HEK293 (cell line): ENCODE measurements around the gene LAPTM4A.

ENCODE experiments used
- CTCF ChIA-PET: fragments of 350-600 bp; formaldehyde crosslinking; extraction: SDS; loops from one replicate; lab custom pipeline; 2021; ENCODE audit warnings: antibody characterized with exemption; lab: Yijun Ruan, JAX
- POLR2A ChIA-PET: fragments of 300-600 bp; formaldehyde crosslinking; extraction: SDS; loops from one replicate; lab custom pipeline; 2020; ENCODE audit warnings: antibody characterized with exemption, inconsistent platforms; lab: Yijun Ruan, JAX
- H3K27ac ChIP-seq: fragments of 200-500 bp; sonication (Bioruptor generic); 2 replicates; pipeline ENCODE4 v1.5.1; 2014; ENCODE audit warnings: low read depth, low read length, control low read depth, inconsistent platforms; ENCODE audit errors: extremely low read depth
- H3K36me3 ChIP-seq, 2 experiments: fragments of 200-500 bp in 1 of 2; sonication (Bioruptor generic) in 1 of 2; 1 replicate in 1 of 2; 2 replicates in 1 of 2; pipeline ENCODE4 v1.5.1; 2014 to 2017; ENCODE audit warnings: inconsistent platforms in 2 of 2, low read length in 2 of 2; ENCODE audit not compliant: control insufficient read depth in 2 of 2, insufficient read depth in 1 of 2
- H3K4me1 ChIP-seq: fragments of 200-500 bp; sonication (Bioruptor generic); 2 replicates; pipeline ENCODE4 v1.5.1; 2014; ENCODE audit warnings: mild to moderate bottlenecking, low read length, inconsistent platforms; ENCODE audit not compliant: control insufficient read depth, insufficient read depth
- H3K4me3 ChIP-seq: 2 replicates; pipeline ENCODE4 v1.5.1; 2011; ENCODE audit warnings: low read depth, mild to moderate bottlenecking, control low read depth, low read length, moderate library complexity
- H3K9me3 ChIP-seq: fragments of 200-500 bp; sonication (Bioruptor generic); 2 replicates; pipeline ENCODE4 v1.5.1; 2014; ENCODE audit warnings: low read depth, low read length, inconsistent platforms; ENCODE audit not compliant: control insufficient read depth, insufficient read depth
- HOXC10 ChIP-seq: sonication (generic); formaldehyde crosslinking; IDR thresholded peaks from 2 replicates; pipeline ENCODE4 v1.8.1; 2023; ENCODE audit warnings: mild to moderate bottlenecking, missing genetic modification reagents
- TCF7L2 ChIP-seq: IDR thresholded peaks from 2 replicates; pipeline ENCODE4 v1.6.1; 2011; ENCODE audit warnings: low read depth, mild to moderate bottlenecking, inconsistent platforms, low read length, moderate library complexity, borderline replicate concordance
- YY1 ChIP-seq: fragments of 450-650 bp; formaldehyde crosslinking; IDR thresholded peaks from 2 replicates; pipeline ENCODE4 v1.5.1; 2018; ENCODE audit warnings: missing biosample characterization, missing genetic modification characterization
- ZFHX2 ChIP-seq: fragments of 450-650 bp; formaldehyde crosslinking; conservative IDR thresholded peaks from 2 replicates; pipeline ENCODE4 v1.5.1; 2016; ENCODE audit warnings: missing biosample characterization, missing genetic modification characterization
- ZNF223 ChIP-seq: fragments of 450-650 bp; formaldehyde crosslinking; IDR thresholded peaks from 2 replicates; pipeline ENCODE4 v1.5.1; 2016; ENCODE audit warnings: missing biosample characterization, missing genetic modification characterization
- ZNF600 ChIP-seq: fragments of 450-650 bp; formaldehyde crosslinking; IDR thresholded peaks from 2 replicates; pipeline ENCODE4 v1.5.1; 2016; ENCODE audit warnings: missing biosample characterization, missing genetic modification characterization
- ZNF621 ChIP-seq: fragments of 450-650 bp; formaldehyde crosslinking; IDR thresholded peaks from 2 replicates; pipeline ENCODE4 v1.5.1; 2017; ENCODE audit warnings: missing biosample characterization, missing genetic modification characterization
- TF ChIP-seq, protein P1 (sequence below): fragments of 450-650 bp; formaldehyde crosslinking; IDR thresholded peaks from 2 replicates; pipeline ENCODE4 v1.5.1; 2016; ENCODE audit warnings: missing biosample characterization, missing genetic modification characterization, borderline replicate concordance
- TF ChIP-seq, protein P2 (sequence below): fragments of 450-650 bp; formaldehyde crosslinking; IDR thresholded peaks from 2 replicates; pipeline ENCODE4 v1.5.1; 2016; ENCODE audit warnings: missing biosample characterization, missing genetic modification characterization
- TF ChIP-seq, protein P3 (sequence below): fragments of 450-650 bp; formaldehyde crosslinking; IDR thresholded peaks from 2 replicates; pipeline ENCODE4 v1.5.1; 2016; ENCODE audit warnings: missing biosample characterization, missing genetic modification characterization
- TF ChIP-seq, protein P4 (sequence below): fragments of 450-650 bp; formaldehyde crosslinking; IDR thresholded peaks from 2 replicates; pipeline ENCODE4; 2016; ENCODE audit warnings: missing biosample characterization, missing genetic modification characterization
- TF ChIP-seq, protein P5 (sequence below): fragments of 450-650 bp; formaldehyde crosslinking; IDR thresholded peaks from 2 replicates; pipeline ENCODE4 v1.5.1; 2016; ENCODE audit warnings: missing biosample characterization, missing genetic modification characterization

The LAPTM4A gene

DNA sequence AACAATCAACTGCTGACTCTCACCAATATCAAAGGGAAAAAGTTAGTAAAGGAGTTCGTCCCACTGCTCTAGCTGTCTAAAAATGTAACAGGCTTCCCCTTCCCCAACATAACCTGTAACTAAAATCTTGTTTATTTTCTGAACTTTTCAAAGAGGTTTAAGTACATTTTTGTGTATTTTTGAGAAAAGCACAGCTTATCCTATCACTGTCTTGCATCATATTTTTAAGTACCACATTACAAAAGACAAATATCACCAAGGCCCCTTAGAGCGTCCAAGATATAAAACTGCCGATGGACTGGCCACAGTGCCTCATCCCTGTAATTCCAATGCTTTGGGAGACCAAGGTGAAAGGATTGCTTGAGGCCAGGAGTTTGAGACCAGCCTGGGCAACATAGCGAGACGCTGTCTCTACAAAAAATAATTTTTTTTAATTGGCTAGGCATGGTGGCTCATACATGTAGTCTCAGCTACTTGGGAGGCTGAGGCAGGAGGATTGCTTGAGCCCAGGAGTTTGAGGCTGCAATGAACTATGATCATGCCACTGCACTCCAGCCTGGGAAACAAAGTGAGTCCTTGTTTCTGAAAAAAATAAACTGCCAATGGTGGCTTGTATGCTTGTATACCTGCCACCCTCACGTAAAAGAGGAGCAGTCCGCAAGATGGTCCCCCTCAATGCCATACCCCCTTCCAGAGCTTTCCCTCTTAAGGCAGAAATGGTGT, 21.2 kb upstream of the LAPTM4A start (continued):
- TF ChIP-seq, protein P1, sequence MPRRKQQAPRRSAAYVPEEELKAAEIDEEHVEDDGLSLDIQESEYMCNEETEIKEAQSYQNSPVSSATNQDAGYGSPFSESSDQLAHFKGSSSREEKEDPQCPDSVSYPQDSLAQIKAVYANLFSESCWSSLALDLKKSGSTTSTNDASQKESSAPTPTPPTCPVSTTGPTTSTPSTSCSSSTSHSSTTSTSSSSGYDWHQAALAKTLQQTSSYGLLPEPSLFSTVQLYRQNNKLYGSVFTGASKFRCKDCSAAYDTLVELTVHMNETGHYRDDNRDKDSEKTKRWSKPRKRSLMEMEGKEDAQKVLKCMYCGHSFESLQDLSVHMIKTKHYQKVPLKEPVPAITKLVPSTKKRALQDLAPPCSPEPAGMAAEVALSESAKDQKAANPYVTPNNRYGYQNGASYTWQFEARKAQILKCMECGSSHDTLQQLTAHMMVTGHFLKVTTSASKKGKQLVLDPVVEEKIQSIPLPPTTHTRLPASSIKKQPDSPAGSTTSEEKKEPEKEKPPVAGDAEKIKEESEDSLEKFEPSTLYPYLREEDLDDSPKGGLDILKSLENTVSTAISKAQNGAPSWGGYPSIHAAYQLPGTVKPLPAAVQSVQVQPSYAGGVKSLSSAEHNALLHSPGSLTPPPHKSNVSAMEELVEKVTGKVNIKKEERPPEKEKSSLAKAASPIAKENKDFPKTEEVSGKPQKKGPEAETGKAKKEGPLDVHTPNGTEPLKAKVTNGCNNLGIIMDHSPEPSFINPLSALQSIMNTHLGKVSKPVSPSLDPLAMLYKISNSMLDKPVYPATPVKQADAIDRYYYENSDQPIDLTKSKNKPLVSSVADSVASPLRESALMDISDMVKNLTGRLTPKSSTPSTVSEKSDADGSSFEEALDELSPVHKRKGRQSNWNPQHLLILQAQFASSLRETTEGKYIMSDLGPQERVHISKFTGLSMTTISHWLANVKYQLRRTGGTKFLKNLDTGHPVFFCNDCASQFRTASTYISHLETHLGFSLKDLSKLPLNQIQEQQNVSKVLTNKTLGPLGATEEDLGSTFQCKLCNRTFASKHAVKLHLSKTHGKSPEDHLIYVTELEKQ (tag by site-specific recombination): no peak
- no peak for TF ChIP-seq ZNF600 (tag by site-specific recombination)
- TF ChIP-seq HOXC10: no peak
- no peak for TF ChIP-seq ZNF621 (tag by site-specific recombination)
- no peak for TF ChIP-seq ZNF223 (tag by site-specific recombination)
- TF ChIP-seq TCF7L2: no peak
- TF ChIP-seq, protein P2, sequence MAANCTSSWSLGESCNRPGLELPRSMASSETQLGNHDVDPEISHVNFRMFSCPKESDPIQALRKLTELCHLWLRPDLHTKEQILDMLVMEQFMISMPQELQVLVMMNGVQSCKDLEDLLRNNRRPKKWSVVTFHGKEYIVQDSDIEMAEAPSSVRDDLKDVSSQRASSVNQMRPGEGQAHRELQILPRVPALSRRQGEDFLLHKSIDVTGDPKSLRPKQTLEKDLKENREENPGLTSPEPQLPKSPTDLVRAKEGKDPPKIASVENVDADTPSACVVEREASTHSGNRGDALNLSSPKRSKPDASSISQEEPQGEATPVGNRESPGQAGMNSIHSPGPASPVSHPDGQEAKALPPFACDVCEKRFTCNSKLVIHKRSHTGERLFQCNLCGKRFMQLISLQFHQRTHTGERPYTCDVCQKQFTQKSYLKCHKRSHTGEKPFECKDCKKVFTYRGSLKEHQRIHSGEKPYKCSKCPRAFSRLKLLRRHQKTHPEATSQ (tag by site-specific recombination): no peak
- TF ChIP-seq, protein P3, sequence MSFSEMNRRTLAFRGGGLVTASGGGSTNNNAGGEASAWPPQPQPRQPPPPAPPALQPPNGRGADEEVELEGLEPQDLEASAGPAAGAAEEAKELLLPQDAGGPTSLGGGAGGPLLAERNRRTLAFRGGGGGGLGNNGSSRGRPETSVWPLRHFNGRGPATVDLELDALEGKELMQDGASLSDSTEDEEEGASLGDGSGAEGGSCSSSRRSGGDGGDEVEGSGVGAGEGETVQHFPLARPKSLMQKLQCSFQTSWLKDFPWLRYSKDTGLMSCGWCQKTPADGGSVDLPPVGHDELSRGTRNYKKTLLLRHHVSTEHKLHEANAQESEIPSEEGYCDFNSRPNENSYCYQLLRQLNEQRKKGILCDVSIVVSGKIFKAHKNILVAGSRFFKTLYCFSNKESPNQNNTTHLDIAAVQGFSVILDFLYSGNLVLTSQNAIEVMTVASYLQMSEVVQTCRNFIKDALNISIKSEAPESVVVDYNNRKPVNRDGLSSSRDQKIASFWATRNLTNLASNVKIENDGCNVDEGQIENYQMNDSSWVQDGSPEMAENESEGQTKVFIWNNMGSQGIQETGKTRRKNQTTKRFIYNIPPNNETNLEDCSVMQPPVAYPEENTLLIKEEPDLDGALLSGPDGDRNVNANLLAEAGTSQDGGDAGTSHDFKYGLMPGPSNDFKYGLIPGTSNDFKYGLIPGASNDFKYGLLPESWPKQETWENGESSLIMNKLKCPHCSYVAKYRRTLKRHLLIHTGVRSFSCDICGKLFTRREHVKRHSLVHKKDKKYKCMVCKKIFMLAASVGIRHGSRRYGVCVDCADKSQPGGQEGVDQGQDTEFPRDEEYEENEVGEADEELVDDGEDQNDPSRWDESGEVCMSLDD: no peak
- TF ChIP-seq YY1 (tag by site-specific recombination): no peak

DNA sequence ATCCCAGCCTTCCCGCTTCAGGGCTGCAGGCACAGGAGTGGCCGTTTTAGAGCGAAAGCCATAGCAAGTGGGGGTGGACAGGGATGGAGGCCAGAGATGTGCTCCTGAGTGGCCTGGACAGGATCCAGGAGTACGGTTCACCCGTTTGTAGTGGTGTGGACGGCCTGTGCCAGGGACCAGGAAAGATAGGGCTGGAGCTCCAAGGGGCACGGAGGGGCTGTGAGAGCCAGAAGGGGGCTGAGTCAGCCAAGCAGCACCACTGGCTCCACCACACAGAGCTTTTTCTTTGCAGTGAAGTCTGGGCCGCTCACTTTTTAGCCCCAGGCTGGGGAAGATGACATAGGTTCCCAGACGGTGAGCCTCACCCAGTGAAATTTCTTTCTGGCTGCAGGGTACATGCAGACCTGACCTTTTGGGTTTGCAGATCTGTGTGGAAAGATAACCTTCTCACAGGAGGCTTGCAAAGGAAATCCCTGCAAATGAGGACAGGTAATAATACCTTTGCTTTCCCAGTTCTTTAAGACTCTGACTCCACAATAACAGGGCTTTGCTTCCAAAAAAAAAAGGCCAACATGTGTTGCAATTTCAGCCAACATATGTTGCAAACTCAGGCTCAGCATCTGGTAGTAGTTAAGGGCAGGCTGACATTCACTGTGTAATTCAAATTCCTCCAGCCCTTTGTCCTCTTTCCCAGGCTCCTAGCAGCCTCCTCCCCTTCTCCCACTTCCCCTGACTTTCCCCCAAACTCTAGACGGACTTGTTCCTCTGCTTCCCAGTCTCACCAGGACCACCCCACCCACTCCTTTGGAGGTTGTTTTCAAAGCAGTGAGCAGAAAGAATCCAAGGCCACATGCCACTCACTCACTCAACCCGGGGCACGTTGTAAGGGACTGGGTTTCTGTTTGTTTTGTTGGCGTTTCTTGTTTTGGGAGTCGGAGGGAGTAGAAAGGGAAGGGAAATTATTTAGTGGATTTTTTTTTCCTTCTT, 20.3 kb upstream of the LAPTM4A start:
- H3K9me3 ChIP-seq: no peaks in the 10 kb centered on the region
- POLR2A ChIA-PET: interaction anchor here (1.5 kb wide), 1 partner anchor 20 kb away, joined by 5 read pairs; the partner anchor contains the start of gene LAPTM4A
- H3K27ac ChIP-seq: no peak overlapping the region

More for the DNA sequence above, 20.3 kb upstream of the LAPTM4A start:
- TF ChIP-seq, protein P4, sequence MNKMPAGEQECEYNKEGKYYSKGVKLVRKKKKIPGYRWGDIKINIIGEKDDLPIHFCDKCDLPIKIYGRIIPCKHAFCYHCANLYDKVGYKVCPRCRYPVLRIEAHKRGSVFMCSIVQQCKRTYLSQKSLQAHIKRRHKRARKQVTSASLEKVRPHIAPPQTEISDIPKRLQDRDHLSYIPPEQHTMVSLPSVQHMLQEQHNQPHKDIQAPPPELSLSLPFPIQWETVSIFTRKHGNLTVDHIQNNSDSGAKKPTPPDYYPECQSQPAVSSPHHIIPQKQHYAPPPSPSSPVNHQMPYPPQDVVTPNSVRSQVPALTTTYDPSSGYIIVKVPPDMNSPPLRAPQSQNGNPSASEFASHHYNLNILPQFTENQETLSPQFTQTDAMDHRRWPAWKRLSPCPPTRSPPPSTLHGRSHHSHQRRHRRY: no peak
- TF ChIP-seq, protein P5, sequence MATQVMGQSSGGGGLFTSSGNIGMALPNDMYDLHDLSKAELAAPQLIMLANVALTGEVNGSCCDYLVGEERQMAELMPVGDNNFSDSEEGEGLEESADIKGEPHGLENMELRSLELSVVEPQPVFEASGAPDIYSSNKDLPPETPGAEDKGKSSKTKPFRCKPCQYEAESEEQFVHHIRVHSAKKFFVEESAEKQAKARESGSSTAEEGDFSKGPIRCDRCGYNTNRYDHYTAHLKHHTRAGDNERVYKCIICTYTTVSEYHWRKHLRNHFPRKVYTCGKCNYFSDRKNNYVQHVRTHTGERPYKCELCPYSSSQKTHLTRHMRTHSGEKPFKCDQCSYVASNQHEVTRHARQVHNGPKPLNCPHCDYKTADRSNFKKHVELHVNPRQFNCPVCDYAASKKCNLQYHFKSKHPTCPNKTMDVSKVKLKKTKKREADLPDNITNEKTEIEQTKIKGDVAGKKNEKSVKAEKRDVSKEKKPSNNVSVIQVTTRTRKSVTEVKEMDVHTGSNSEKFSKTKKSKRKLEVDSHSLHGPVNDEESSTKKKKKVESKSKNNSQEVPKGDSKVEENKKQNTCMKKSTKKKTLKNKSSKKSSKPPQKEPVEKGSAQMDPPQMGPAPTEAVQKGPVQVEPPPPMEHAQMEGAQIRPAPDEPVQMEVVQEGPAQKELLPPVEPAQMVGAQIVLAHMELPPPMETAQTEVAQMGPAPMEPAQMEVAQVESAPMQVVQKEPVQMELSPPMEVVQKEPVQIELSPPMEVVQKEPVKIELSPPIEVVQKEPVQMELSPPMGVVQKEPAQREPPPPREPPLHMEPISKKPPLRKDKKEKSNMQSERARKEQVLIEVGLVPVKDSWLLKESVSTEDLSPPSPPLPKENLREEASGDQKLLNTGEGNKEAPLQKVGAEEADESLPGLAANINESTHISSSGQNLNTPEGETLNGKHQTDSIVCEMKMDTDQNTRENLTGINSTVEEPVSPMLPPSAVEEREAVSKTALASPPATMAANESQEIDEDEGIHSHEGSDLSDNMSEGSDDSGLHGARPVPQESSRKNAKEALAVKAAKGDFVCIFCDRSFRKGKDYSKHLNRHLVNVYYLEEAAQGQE (tag by site-specific recombination): no peak
- 0 out of 2 replicates have a peak, but pooled peaks have one; percentile 12 for TF ChIP-seq ZFHX2
- Histone ChIP-seq H3K4me1 (no peaks in the 10 kb centered on the region; the same call in 1 of the 2 replicates), H3K4me3 (no peak overlapping the region), H3K36me3 (no peaks in the 10 kb centered on the region)
- CTCF ChIA-PET: interaction anchor here (1.4 to 1.7 kb wide), 2 partner anchors 18 to 56 kb away, joined by 3 read pairs; no protein-coding TSS in a partner anchor
